Inflammatory macrophage treated with lipopolysaccharide for 1 hour (primary cell): ENCODE measurements around the gene TRAF2.

Experiments used
- DNase-seq, 2 donors: peaks; one replicate each; pipeline ENCODE4 v3.0.0-alpha.2; 2020 to 2022

Gene TRAF2

DNA sequence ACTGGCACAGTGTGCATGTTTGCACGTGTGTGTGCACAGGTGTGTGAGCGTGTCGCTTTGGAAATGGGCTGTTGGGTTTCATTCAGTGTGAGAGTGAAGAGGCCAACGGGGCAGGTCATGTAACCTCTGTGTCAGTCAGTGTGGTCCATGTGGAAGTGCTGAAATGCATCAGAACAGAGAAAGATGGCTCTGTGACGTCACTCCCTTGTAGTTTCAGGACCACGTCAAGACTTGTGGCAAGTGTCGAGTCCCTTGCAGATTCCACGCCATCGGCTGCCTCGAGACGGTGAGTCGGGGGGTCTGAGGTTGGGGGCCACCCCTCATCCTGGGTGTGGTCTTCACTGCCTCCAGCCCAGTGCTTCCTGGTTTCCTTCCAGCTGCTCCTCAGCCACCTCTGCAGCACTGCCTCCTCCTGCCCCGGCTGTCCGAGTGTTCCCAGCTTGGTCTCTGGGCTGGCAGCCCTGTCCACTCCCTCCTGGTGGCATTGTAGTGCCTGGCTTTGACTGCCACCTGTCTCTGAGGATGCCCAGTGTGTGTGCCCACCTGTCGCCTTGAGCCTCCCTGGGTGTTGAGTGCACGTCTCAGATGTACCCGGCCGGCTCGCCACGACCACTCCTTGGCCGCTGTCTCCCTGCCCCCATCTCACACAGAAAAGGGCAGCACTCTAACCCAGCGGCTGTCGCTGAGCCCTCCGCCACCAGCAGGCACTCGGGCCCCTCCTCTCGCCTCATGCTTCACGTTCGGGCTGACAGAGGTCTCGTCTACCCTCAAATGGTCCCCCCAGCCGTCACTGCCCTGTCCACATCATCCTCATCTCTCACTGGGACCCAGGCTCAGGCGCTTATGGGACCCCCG lies 30.2 kb downstream of the TRAF2 start:
- no peak for DNase-seq

DNA sequence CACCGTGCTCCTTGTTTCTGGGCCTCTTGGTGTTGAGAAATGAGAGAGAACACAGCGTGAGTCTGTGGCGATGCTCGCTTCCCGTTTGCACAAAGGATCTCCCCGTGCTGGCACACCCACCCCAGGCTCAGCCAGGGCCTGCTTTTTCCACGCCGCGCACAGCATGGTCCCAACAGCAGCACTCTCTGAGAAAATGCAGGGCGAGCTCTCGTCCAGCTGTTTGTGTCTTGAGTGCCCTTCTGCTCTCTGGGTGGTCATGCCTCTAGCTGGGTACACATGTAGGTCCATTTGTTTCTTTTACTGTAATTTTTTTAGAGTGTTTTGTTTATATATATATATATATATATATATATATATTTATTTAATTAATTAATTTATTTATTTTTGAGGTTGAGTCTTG lies 31.6 kb downstream of the TRAF2 start:
- no peak for DNase-seq

DNA sequence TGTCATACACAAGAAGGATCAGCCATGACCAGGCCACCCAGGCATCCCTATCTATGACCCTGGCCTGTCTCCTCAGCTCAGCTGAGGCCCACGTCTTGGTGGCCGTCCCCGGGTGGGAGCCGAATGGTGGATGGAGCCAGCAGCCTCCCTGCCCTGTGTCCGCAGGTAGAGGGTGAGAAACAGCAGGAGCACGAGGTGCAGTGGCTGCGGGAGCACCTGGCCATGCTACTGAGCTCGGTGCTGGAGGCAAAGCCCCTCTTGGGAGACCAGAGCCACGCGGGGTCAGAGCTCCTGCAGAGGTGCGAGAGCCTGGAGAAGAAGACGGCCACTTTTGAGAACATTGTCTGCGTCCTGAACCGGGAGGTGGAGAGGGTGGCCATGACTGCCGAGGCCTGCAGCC lies 33.8 kb downstream of the TRAF2 start:
- DNase-seq = no peak

DNA sequence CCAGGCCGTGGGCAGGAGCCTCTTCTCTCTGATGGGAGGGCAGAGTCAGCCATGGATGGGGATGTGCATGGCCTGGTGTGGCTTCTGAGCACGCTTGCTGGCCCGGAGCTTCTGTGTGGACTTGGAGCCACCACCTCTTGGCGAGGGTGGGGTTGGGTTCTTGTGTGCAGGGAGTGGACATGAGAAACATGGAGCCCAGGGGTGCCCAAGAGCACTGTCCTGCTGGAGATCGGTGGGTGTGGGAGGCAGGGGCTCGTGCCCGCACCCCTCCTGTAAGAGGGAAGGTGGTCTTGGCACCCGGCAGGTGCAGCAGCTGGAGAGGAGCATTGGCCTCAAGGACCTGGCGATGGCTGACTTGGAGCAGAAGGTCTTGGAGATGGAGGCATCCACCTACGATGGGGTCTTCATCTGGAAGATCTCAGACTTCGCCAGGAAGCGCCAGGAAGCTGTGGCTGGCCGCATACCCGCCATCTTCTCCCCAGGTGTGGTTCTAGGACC lies 34.5 kb downstream of the TRAF2 start:
- no peak for DNase-seq

DNA sequence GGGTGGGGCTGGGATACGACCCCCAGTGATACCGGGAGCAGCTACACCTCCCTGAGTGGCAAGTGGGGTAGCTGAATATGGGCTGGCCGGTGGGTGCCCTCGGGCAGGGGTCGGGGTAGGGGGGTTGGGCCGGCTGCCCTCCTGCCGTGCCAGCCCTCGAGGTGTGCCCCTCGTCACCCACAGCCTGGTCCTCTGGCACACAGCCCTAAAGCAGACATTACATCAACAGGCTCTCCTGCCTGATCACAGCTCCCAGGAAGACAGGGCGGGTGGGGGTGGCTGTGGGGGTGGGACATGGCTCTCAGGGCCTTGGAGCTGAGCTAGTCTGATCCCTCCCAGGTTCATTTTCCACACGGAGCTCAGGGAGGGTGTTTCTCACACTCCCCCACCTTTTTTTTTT lies 35.0 kb downstream of the TRAF2 start:
- no peak for DNase-seq

DNA sequence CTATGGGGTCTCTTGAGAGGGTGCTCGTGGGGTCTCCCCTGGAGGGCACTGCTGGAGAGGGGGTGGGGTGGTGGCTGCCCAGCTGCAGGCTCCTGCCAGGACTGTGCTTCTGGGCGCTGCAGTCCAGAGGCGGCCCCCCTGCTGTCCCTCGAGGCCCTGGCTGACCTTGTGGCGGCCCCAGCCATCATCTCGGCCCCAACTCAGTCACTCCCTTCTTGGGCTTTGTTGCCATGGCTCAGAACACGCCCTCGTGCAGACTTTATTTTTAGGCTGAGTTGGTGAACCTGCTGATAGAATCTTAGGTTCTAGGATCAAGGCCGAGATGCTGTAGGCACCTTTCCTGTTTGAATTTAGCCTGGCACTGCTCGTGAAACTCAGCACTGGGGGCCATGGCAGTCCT lies 35.4 kb downstream of the TRAF2 start:
- no peak for DNase-seq

DNA sequence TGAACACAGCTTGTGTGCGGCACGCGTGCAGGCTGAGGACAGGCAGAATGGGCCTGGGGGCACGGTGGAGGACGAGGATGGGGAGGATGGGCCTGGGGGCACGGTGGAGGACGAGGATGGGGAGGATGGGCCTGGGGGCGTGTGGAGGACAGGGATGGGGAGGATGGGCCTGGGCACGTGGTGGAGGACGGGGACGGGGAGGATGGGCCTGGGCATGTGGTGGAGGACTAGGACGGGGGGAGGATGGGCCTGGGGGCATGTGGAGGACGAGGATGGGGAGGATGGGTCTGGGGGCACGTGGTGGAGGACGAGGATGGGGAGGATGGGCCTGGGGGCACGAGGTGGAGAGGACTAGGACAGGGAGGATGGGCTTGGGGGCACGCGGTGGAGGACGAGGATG lies 36.2 kb downstream of the TRAF2 start:
- DNase-seq = no peak

DNA sequence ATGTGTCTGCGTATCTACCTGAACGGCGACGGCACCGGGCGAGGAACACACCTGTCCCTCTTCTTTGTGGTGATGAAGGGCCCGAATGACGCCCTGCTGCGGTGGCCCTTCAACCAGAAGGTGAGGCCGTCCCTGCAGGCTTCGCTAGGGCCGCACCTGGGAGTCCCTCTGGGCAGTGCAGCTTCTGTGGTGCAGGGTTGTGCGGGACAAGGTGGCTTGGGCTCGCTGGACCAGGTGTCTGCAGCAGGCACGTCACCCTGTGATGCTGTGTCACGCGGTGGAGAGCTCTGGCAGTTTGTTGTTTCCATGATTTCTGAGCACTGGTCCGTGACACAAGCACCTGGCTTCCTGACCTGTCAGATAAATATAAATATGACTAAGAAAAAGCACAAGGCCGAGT lies 37.6 kb downstream of the TRAF2 start:
- DNase-seq = peak in 1 of 2 donors; percentile 22

DNA sequence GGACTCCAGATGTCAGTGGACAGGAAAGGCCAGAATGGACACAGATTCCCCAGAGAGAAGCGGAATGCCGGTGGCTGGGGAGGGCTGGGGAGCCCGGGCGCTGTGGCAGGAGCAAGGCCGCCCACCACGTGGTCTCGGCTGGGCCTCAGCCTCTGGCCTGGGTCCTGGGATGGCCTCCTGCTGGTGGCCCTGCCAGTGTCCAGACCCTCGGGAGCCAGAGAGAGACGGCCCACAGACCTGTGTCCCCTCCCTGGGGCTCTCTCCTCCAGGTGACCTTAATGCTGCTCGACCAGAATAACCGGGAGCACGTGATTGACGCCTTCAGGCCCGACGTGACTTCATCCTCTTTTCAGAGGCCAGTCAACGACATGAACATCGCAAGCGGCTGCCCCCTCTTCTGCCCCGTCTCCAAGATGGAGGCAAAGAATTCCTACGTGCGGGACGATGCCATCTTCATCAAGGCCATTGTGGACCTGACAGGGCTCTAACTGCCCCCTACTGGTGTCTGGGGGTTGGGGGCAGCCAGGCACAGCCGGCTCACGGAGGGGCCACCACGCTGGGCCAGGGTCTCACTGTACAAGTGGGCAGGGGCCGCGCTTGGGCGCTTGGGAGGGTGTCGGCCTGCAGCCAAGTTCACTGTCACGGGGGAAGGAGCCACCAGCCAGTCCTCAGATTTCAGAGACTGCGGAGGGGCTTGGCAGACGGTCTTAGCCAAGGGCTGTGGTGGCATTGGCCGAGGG lies 39.3 kb downstream of the TRAF2 start:
- DNase-seq = no peak

DNA sequence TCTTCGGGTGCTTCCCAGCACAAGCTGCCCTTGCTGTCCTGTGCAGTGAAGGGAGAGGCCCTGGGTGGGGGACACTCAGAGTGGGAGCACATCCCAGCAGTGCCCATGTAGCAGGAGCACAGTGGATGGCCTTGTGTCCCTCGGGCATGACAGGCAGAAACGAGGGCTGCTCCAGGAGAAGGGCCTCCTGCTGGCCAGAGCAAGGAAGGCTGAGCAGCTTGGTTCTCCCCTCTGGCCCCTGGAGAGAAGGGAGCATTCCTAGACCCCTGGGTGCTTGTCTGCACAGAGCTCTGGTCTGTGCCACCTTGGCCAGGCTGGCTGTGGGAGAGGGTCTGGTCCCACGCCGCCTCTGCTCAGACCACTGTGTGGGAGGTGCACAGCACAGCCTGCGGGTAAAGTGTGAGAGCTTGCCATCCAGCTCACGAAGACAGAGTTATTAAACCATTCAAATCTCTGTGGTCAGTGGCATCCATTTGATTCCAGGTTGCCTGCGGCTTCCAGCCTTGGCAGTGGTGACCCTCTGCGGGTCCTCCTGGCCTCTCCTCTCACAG lies 39.9 kb downstream of the TRAF2 start:
- no peak for DNase-seq

DNA sequence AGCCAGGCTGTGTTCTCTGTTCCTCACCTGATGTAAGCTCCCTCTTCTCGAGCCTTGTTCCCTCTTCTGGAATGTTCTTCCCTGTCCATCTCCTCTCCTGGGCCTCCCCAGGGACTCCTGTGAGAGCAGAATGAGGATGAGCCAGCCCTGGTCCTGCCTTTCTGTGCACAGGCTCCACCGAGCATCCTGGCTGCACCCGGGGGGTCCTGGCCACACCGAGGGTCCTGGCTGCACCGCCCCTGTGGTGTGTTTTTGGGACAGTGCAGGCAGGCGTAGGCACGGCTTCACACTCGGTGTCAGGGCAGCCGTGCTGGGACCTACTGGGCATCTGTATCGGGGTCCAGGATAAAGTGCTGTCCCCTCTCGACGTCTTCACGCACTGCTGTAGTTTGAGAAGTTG lies 40.4 kb downstream of the TRAF2 start:
- DNase-seq = no peak

DNA sequence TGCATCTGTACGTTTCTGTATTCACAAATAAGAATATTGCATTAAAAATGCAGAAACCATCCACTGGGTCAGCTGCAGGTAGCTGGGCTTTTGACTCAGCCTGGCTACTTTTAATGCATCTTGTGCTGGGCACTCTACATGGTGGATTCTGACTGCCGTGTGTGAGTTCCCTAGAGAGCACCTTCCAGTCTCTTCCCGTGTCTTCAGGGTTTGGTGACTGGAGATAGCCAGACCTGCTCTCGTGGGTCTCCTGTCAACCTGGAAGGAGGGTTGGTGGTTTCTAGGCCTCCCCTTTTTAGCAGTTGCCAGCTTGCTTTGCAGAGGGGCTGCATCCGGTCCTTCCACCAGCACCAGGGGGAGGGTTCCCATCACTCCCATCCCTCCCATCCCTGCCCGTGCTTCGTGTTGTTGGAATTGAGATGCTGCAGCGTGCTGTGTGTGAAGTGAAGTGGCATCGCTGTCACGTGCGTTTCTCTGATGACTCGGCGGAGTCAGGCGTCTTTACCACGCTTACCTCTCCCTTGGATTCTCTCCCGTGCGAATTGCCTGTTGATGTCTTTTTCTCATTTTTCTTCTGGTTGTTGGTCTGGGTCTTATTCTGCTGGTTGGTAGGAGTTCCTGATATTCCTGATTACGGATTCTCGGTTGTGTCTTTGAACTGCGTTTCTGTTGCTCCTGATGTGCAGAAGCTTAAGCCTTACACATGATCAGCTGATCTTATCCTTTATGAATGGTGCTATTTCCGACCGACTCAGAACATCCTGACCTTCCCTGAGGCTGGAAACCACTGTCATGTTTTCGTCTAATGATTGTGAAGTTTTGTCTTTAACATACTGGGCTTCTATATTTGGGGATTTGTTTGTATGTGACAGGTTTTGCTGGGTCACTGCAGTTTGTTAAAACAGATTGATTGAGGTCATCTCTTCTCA lies 41.3 kb downstream of the TRAF2 start:
- peak; percentile 17 to 53 for DNase-seq

DNA sequence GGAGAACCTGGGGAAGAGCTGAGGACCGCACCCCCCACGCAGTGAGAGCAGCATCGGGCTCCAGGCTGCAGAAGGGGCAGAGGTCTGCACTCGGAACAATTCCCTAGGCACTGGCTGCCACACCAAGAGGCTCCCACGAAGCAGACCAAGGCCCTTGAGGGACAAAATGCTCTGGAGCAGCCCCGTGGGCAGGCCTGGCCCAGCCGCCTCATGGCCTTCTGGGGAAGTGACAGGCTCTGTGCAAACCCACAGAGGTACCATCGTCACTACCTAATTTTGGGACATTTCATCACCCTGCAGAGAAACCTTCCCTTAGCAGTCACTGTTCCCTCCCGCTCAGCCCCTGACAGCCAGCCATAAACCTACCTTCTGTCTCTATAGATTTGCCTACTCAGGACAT lies 42.3 kb downstream of the TRAF2 start:
- peak; percentile 86 to 94 for DNase-seq

DNA sequence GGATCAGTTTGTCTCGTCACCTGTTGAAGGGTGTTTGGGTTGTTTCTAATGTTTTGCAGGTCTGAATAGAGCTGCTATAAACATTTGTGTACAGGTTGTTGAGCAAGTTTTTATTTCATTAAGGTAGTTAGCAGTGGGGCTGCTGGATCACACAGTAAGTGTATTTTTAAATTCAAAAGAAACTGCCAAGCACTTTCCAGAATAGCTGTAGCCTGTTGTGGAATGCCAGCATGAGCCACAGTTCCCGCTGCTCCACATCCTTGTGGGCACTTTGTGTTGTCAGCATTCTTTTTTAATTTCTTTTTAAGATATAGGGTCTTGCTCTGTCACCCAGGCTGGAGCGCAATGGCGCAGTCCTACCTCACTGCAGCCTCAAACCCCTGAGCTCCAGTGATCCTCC lies 43.7 kb downstream of the TRAF2 start:
- no peak for DNase-seq

DNA sequence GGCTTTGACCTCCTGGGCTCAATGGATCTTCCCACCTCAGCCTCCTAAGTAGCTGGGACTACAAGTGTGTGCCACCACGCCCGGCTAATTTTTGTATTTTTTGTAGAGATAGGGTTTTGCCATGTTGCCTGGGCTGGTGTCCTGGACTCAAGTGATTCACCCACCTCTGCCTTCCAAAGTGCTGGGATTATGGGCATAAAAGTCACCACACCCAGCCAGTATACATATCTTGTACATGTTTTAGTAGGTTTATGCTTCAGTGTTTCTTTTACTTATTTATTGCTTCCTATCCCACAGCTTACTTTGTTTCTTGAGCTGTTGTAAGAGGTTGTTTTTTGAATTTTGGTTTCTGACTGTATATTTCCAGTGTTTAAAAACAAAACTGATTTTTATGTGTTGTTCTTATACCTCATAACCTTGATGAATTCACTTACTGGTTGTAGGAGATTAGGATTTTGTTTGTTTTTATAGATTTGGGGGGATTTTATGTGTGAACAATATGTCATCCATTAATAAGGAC lies 45.4 kb downstream of the TRAF2 start:
- peak in 1 of 2 donors; percentile 9 for DNase-seq

DNA sequence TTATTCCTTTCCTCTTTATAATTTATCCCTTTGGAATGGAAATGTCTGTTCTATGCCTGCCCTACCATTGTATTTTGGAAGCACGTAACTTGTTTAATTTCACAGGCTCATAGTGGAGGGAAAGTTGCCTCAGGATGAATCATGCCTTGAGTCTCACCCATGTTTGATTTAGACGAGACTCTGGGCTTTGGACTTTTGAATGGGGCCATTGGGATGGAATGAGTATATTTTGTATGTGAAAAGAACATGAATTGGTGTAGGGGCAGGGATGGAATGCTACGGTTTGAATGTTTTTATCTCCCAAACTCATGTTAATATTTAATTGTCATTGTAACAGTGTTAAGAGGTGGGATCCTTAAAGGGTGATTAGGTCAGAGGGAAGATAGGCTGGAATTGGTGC lies 48.0 kb downstream of the TRAF2 start:
- DNase-seq = no peak

DNA sequence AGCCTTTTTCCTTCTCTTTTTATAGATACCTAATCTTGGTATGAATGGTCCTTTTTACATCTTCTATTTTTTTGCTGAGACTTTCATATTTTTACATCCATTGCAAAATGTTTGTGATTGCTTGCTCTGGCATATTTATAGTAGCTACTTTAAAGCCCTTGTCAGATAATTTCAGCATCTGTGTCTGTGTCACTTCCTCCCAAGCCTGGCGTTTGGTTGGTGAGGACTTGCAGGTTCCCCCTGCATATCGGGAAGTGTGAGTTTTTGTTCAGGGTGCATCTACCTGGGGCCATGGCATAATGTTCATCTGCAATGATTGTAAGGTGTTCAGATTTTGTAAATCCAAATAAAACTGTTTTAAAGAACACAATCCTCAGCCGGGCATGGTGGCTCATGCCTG lies 49.3 kb downstream of the TRAF2 start:
- DNase-seq = peak; percentile 20 to 39

DNA sequence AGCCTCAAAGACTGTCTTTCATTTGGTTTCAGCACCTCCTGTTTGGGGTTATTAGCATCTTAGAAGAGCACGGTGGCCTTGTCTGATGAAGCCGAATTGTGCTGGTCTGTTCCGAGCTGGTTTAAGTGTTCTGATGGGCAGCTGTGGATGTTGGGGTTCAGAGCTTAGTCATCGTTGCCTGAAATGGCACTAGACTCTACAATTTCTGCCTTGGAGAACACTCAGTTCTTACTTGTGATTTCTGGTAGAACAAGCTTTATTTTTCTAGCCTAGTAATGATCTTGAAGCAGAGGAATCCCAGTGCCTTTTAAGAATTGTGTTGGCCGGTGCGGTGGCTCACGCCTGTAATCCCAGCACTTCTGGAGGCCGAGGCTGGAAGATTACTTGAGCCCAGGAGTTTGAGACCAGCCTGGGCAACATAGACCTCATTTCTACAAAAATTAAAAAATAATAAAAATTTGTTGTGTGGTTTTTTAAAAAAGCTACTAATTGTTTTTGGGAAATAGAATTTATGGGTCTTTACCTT lies 50.4 kb downstream of the TRAF2 start:
- DNase-seq = no peak

DNA sequence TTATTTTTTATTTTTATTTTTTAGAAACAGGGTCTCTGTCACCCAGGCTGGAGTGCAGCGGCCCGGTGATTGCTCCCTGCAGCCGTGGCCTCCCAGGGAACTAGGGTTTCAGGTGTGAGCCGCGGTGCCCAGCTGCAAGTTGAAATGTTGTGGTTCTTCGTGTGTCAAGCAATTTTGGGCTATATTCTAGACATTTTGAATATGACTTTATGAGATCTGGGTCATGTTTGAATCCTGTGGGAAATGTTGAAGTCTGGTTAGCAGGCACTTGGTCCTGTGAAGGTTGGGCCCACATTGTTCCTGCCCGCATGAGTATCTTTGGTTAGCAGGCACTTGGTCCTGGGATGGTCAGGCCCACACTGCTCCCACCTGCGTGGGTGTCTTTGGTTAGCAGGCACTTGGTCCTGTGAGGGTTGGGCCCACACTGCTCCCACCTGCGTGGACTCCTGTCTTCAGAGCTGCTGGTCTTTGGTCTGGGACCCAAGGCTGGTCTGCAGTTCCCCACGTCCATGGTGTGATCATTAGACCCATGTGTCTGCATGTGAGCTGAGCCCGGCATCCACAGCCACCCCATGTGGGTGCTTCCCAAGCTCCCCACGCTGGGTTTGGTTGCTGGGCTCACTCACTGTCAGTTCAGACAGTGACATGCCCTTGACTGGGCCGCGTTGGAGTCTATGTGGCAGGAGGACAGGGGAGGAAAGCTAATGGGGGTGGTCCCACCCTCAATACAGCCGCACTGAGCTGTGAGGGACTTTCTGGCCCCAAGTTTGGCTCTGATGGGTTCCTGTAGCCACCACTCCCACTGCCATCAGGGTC lies 51.1 kb downstream of the TRAF2 start:
- DNase-seq = no peak

DNA sequence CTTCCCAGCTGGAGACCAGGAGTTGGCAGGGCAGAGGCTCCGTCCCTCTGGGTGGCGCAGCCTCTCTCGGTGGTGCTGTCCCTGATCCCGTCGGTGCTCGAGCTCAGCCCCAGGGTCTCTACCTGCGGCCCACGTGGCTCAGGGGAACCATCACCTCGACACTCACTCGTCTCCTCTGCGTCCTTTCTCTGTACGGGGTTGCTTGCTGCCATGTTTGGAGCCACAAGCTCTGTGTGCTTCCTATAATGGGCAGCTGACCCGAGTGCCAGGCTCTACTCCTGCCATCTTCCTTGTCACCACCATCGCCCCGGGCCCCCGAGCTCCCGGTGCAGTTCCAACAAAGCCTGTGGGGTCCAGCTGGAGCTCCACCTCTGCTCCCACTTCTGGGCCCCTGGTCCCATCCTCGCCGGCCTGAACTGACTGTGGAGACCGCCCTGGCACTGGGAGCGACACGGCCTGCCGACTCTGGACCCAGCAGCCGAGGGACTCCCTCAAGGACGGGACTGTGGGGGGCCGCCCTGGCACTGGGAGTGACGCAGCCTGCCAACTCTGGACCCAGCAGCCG lies 53.2 kb downstream of the TRAF2 start:
- DNase-seq = no peak

DNA sequence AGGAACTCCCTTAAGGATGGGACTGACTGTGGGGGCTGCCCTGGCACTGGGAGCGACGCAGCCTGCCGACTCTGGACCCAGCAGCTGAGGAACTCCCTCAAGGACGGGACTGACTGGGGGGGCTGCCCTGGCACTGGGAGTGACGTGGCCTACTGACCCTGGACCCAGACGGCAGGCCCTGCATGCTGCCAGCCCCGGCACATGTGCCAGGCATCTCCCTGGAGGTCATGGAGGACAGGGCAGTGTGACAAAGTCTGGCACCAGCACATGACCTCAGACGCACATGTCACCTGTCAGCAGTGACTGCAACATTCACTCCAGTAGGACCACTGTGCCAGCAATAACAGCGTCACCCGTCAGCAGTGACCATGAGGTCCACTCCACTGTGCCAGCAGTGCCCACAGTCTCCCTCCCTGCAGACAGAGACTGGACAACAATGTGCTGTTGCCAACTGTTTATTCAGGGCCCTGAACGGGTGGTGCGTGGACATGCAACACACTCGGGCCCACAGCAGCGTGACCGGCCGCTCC lies 53.7 kb downstream of the TRAF2 start:
- DNase-seq = no peak
